Gastrocnemius medialis (tissue), 4 donors: ENCODE data around the gene JAKMIP1.

Source experiments
- POLR2A ChIP-seq, 2 donors: fragments of 450-650 bp; IDR thresholded peaks; one replicate each; pipeline ENCODE4 v1.6.1; 2017; ENCODE audit warnings: antibody characterized with exemption in 2 of 2, mild to moderate bottlenecking in 2 of 2, moderate library complexity in 2 of 2
- TF ChIP-seq, protein P1 (sequence below), 5 experiments: fragments of 450-650 bp in 3 of 5; fragments of 200-600 bp in 2 of 5; sonication (generic) in 2 of 5; IDR thresholded peaks in 4 of 5; conservative IDR thresholded peaks in 1 of 5; 1 replicate in 4 of 5; 2 replicates in 1 of 5; pipeline ENCODE4 v1.5.1; 2016 to 2019; ENCODE audit warnings: antibody characterized with exemption in 5 of 5, mild to moderate bottlenecking in 3 of 5, moderate library complexity in 3 of 5

DNA sequence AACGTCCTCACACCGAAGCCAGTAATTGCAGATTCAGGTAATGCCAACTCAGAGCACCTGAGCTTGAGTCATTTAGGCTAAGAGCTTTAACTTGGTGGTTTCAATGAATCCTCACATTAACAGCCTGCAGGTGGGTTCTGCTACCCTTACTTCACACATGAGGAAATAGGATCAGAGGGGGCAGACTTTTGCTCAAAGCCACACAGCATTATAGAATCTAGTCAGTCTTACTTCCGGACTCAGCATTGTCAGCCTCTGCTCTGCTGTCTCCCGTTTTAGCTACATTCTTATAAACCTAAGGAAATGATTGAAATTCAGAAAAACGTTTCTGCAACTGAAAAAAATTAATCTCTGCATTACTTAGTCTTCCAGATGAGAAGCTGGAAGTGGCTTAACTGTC is 188.1 kb downstream of the JAKMIP1 start:
- TF ChIP-seq POLR2A (IDR thresholded peaks at IDR 0.05) = no peak
- TF ChIP-seq, protein P1, sequence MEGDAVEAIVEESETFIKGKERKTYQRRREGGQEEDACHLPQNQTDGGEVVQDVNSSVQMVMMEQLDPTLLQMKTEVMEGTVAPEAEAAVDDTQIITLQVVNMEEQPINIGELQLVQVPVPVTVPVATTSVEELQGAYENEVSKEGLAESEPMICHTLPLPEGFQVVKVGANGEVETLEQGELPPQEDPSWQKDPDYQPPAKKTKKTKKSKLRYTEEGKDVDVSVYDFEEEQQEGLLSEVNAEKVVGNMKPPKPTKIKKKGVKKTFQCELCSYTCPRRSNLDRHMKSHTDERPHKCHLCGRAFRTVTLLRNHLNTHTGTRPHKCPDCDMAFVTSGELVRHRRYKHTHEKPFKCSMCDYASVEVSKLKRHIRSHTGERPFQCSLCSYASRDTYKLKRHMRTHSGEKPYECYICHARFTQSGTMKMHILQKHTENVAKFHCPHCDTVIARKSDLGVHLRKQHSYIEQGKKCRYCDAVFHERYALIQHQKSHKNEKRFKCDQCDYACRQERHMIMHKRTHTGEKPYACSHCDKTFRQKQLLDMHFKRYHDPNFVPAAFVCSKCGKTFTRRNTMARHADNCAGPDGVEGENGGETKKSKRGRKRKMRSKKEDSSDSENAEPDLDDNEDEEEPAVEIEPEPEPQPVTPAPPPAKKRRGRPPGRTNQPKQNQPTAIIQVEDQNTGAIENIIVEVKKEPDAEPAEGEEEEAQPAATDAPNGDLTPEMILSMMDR (IDR thresholded peaks at IDR 0.05 in 4 of 5, conservative IDR thresholded peaks at IDR 0.05 in 1 of 5) = no peak
